ENCODE measurements around the gene PCSK5. TPM values are rescaled to one million over a fixed set of nuclear protein-coding genes. Genes with fewer than 3 reads are reported as not detected.

Gene PCSK5
- total and polyA plus RNA-seq, 2 of the 8 experiments (the other 6 are each of a cell fraction or from before 2014, with no cell fraction given): 5.5 to 10.7 TPM

- no peak overlapping the region for H3K9ac ChIP-seq (replicated peaks in 1 of 4; ENCODE audit: extremely low read depth in 1 of 4, low read depth in 3 of 4, low read length in 3 of 4)
- H2BK5ac ChIP-seq (ENCODE audit: low read depth, low read length): no peak overlapping the region
- H2BK12ac ChIP-seq (ENCODE audit: low read depth, low read length): no peak overlapping the region
- POLR2A ChIA-PET (ENCODE audit: partially characterized antibody): no interaction called here
- H2AFZ ChIP-seq (ENCODE audit: low read length): no peak overlapping the region
- H3K23me2 ChIP-seq (ENCODE audit: low read depth, low read length): no peaks in the 10 kb centered on the region
- H4K8ac ChIP-seq (ENCODE audit: extremely low read depth, insufficient read depth, low read length): no peak overlapping the region
- H4K20me1 ChIP-seq (replicated peaks in 1 of 2; ENCODE audit: control insufficient read depth in 1 of 2, insufficient read depth in 2 of 2, low read length in 2 of 2): no peaks in the 10 kb centered on the region
- H3K27me3 ChIP-seq (replicated peaks in 1 of 4; ENCODE audit: control insufficient read depth in 3 of 4, extremely low read depth in 1 of 4, insufficient read depth in 3 of 4, low read length in 3 of 4): no peaks in the 10 kb centered on the region
- no peak overlapping the region for H2BK20ac ChIP-seq (ENCODE audit: low read length)
- H3K79me1 ChIP-seq (ENCODE audit: low read depth, low read length): no peaks in the 10 kb centered on the region
- no peak overlapping the region for H3K4ac ChIP-seq (replicated peaks; ENCODE audit: insufficient read length, low read depth, low read length)
- CTCF ChIA-PET (ENCODE audit: partially characterized antibody): interaction anchor here (1.4 to 1.6 kb wide), 2 partner anchors 38 to 1090 kb away, joined by 3 to 4 read pairs; partner anchors contain the start of gene RFK
- no peak overlapping the region for H3K14ac ChIP-seq (ENCODE audit: insufficient read length)
- 86% methylated on average over 6 of the region's 6 CpGs; no CpG with 5 or more reads in 1 of the 2 experiments for WGBS, 2 experiments (ENCODE audit: extremely low coverage in 1 of 2, insufficient coverage in 1 of 2, insufficient read length in 1 of 2, insufficient replicate concordance in 2 of 2, low coverage in 1 of 2, low lambda C conversion rate in 2 of 2, missing lambda C conversion rate in 1 of 2)
- no peak overlapping the region for H2AK5ac ChIP-seq (ENCODE audit: low read depth, low read length)
- H3K4me3 ChIP-seq (ENCODE audit: extremely low read depth in 1 of 4, insufficient read depth in 2 of 4, low read depth in 3 of 4, low read length in 4 of 4): no peak overlapping the region
- no peak overlapping the region for H3K18ac ChIP-seq (ENCODE audit: extremely low read depth, low read length)
- H4K5ac ChIP-seq (ENCODE audit: insufficient read length, low read depth, low read length): no peak overlapping the region
- H2BK120ac ChIP-seq (replicated peaks; ENCODE audit: low read depth, low read length): no peak overlapping the region
- no peak overlapping the region for H3K56ac ChIP-seq (replicated peaks; ENCODE audit: insufficient read length, low read depth, low read length)
- H3K79me2 ChIP-seq (ENCODE audit: control insufficient read depth in 1 of 2, insufficient read depth in 2 of 2, low read length in 2 of 2): no peaks in the 10 kb centered on the region
- H3K4me2 ChIP-seq (ENCODE audit: insufficient read depth in 1 of 2, low read depth in 2 of 2, low read length in 2 of 2): no peak overlapping the region
- no peaks in the 10 kb centered on the region for H3K4me1 ChIP-seq (replicated peaks in 1 of 4; ENCODE audit: control insufficient read depth in 3 of 4, insufficient read depth in 4 of 4, low read length in 3 of 4)
- no peak overlapping the region for H2BK15ac ChIP-seq (ENCODE audit: low read length)
- DNase-seq (ENCODE audit: low read depth in 1 of 2, low spot score in 2 of 2) (no peak), FAIRE-seq (no peak)
- no peak overlapping the region for H3K23ac ChIP-seq (ENCODE audit: insufficient read length)
- H4K91ac ChIP-seq (replicated peaks; ENCODE audit: insufficient read length, low read length): no peak overlapping the region
- H3K27ac ChIP-seq (ENCODE audit: low read depth, low read length): no peak overlapping the region
- H3K36me3 ChIP-seq (ENCODE audit: control insufficient read depth in 2 of 4, insufficient read depth in 4 of 4, low read length in 3 of 4): no peaks in the 10 kb centered on the region
- H3K9me3 ChIP-seq (ENCODE audit: insufficient read depth in 2 of 2, low read depth in 1 of 2, low read length in 1 of 2): no peaks in the 10 kb centered on the region
- TF ChIP-seq KDM1A (IDR thresholded peaks at IDR 0.05; ENCODE audit: borderline replicate concordance, low read length) (no peak), TAF7 (optimal IDR thresholded peaks at IDR 0.05; ENCODE audit: borderline replicate concordance, low read depth, low read length) (no peak), CBX8 (IDR thresholded peaks at IDR 0.05; ENCODE audit: borderline replicate concordance, low read depth, low read length) (no peak), SUZ12 (IDR thresholded peaks at IDR 0.05; ENCODE audit: low read length) (no peak), ATF2 (IDR thresholded peaks at IDR 0.05; ENCODE audit: low read length) (no peak), EP300 (IDR thresholded peaks at IDR 0.05; ENCODE audit: borderline replicate concordance in 1 of 2, low read depth in 2 of 2, low read length in 2 of 2) (no peak), TEAD4 (IDR thresholded peaks at IDR 0.05; ENCODE audit: low read depth, low read length) (no peak), MAX (IDR thresholded peaks at IDR 0.05) (no peak), SIN3A (conservative IDR thresholded peaks at IDR 0.05 in 1 of 2, IDR thresholded peaks at IDR 0.05 in 1 of 2; ENCODE audit: low read depth in 1 of 2, low read length in 2 of 2) (no peak), NANOG (IDR thresholded peaks at IDR 0.05; ENCODE audit: insufficient read depth, low read depth, low read length, poor library complexity, severe bottlenecking) (no peak)
- TF ChIP-seq, protein P1, sequence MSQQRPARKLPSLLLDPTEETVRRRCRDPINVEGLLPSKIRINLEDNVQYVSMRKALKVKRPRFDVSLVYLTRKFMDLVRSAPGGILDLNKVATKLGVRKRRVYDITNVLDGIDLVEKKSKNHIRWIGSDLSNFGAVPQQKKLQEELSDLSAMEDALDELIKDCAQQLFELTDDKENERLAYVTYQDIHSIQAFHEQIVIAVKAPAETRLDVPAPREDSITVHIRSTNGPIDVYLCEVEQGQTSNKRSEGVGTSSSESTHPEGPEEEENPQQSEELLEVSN (IDR thresholded peaks at IDR 0.05): no peak
Measured at GRCh38 chr9:76355886-76356285, 465.4 kb downstream of the PCSK5 start.
